ENCODE results near the gene ATAD3A. TPM values are rescaled to one million over a fixed set of nuclear protein-coding genes. Genes with fewer than 3 reads are reported as not detected.
"Not testable (repeated sequence)": the region's sequence is repeated elsewhere in the genome, so short reads cannot be mapped to it uniquely, and the experiment has no call there.

ATAD3A gene
- total RNA-seq, 1 donor from 2014 or later: 19.4 TPM

DNA sequence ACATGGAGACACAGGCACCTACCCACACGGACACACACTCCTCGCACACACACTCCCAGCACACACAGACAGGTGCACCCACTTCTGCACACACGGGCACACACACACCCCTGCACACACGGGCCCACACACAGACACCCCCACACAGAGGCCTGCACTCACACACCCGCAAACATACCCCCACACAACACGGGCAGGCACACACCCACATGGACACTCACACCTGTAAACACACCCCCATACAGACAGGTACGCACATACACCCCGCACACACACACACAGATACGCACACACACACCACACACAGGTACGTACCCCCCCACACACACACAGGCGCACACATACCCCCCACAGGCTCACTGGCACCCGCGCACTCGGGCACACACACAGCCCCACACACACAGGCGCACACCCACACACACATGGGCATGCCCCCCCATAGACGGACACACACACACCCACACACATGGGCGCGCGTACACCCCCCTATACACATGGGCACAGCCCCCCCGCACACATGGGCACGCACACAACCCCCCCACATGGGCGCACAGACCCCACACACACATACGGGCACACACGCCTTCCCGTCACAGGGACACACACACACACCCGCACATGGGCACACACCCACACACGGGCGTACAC, 6.1 kb downstream of the ATAD3A start:
- ATAC-seq (no peak), DNase-seq (ENCODE audit: low spot score) (no peak)
- intact Hi-C loops (cut with DNase I): no loop called here

DNA sequence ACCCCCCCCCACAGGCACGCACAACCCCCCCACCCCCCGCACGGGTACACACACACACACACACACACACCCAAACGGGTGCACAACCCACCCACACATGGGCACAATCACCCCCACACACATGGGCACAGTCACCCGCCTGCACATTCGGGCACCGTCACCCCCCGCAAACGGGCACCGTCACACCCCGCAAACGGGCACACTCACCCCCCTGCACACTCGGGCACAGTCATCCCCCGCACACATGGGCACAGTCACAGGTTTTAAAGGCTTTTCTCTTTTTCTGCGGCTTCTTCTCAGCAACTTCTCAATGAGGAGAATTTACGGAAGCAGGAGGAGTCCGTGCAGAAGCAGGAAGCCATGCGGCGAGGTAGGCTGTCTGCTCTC, 6.7 kb downstream of the ATAD3A start:
- ATAC-seq; intact Hi-C loops (cut with DNase I); DNase-seq (ENCODE audit: low spot score): not testable (repeated sequence)

DNA sequence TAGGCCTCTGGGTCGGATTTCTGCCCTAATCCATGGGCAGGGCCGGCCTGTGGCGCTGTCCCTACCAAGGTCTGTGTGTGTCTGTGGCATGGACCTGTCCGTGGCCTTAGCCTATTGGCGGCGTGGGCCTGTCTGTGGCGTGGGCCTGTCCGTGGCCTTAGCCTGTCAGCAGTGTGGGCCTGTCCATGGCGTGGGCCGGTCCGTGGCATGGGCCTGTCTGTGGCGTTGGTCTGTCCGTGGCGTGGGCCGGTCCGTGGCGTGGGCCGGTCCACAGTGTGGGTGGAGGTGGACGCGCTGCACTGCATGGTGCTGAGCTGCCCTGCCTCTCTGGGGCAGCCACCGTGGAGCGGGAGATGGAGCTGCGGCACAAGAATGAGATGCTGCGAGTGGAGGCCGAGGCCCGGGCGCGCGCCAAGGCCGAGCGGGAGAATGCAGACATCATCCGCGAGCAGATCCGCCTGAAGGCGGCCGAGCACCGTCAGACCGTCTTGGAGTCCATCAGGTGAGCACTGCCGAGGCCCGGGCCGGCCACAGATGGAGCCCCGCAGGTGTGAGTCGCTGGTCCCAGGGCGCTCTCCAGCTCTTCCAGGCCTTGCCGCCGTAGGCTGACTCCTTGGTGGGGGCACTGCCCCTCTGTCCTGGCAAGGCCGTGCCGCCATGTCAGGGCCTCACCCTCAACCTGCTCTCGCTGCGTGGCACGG, 8.0 kb downstream of the ATAD3A start:
- ATAC-seq; intact Hi-C loops (cut with DNase I); DNase-seq (ENCODE audit: low spot score): not testable (repeated sequence)

DNA sequence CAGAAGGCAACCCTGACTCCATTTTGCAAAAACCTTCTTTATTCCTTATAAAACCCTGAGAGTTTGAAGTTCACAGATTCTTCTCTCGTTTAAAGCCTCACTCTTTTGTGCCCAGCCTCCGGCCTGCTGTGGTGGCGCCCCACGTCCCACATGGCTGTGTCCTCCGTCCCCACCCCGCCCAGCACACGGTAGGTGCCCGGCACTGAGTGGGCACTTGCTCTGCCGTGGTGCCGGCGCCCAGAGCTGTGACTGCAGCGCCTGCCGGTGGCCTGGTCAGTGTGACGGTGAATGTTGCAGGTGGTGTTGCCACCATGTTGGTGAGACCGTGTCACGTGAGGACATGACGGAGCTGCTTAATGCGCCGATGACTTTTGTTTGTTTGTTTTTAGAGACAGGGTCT, 9.4 kb downstream of the ATAD3A start:
- intact Hi-C loops (cut with DNase I): no loop called here
- DNase-seq (ENCODE audit: low spot score) (no peak), ATAC-seq (no peak)

DNA sequence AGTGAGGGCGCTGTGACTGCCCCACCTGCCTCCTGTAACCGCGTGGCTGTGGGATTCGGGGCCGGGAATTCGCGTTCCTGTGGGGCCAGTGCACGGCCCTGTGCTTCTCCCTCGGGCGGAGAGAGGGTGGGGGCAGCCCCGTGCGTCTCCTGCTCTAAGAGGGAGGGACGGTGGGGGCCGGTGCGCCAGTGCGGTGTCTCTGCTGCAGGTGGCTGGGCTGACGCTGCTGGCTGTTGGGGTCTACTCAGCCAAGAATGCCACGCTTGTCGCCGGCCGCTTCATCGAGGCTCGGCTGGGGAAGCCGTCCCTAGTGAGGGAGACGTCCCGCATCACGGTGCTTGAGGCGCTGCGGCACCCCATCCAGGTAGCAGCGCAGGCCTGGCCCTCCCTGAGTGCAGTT, 10.6 kb downstream of the ATAD3A start:
- ATAC-seq; DNase-seq (ENCODE audit: low spot score); intact Hi-C loops (cut with DNase I): not testable (repeated sequence)

DNA sequence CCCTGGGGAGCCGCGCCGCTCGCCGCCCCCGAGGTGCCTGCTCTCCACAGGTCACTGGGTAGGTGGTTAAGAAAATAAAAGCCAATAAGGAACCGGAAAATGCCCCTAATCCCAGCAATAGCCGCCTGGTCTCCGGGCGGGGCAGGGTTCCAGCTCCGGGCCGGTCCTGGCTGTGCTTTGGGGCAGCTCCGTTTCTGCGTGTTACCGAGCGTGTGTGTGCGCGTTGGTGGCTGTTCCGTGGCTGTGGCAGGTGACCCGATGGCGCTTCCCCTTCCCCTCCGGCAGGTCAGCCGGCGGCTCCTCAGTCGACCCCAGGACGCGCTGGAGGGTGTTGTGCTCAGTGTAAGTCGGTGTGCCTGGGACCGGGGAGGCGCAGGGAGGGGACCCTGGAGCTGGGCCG, 11.3 kb downstream of the ATAD3A start:
- ATAC-seq; intact Hi-C loops (cut with DNase I); DNase-seq (ENCODE audit: low spot score): not testable (repeated sequence)

DNA sequence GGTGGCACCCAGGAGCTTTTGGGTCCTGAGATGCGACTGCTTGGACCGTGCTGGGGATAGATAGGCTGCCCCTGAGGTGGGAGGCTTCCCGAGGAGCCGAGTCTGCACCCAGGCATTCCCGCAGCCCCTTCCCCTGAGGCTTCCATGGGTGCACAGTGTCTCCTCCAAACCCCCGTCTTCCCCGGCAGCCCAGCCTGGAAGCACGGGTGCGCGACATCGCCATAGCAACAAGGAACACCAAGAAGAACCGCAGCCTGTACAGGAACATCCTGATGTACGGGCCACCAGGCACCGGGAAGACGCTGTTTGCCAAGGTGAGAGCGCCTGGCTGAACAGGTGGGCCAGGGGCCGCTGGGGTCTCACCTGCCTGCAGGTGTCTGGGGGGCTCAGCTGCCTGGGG, 11.7 kb downstream of the ATAD3A start:
- intact Hi-C loops (cut with DNase I); DNase-seq (ENCODE audit: low spot score); ATAC-seq: not testable (repeated sequence)

DNA sequence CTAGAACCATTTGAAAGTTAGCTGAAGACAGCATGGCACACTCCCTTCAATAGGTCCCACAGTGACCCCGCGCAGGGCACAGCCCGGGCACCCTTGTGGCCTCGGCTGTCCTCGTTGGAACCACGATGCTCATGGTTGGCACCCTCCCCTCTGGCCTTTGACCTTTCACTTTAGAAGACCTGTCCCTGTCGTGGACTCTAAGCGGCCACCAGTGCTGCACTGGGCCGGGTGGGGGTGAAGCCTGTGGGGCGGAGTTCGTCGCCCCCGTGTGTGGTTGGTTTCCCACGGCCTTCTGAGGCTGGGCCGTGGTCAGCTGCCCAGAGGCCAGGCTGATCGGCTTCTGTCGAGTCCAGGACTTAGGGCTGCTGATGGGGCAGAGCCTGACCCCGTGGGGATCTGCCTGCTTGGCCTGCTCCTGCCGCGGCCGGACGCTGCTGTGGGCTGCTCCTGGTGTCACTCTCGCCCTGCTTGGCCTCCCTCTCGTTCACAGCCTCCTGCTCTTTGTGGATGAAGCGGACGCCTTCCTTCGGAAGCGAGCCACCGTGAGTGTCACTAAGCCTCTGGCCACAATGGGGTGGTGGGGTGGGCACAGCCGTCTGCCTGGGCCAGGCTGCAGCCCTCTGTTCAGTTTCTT, 12.9 kb downstream of the ATAD3A start:
- ATAC-seq; intact Hi-C loops (cut with DNase I); DNase-seq (ENCODE audit: low spot score): not testable (repeated sequence)

DNA sequence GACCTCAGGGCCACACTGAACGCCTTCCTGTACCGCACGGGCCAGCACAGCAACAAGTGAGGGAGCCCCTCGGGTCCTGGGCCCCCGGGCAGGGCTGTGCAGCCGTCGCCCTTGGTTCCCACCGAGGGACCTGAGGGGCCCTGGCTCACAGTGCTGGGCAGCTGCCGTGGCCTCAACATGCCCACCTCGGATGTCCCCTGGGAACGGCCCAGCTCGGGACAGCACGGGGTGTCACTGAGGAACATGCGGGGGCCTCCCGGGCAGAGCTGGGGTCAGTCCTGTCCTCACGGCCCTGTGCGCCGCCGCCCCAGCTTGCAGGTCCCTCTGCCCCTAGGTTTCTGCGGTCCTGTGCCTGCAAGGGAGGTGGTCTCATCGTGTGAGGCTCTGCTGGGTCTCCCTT, 14.5 kb downstream of the ATAD3A start:
- intact Hi-C loops (cut with DNase I); DNase-seq (ENCODE audit: low spot score); ATAC-seq: not testable (repeated sequence)

DNA sequence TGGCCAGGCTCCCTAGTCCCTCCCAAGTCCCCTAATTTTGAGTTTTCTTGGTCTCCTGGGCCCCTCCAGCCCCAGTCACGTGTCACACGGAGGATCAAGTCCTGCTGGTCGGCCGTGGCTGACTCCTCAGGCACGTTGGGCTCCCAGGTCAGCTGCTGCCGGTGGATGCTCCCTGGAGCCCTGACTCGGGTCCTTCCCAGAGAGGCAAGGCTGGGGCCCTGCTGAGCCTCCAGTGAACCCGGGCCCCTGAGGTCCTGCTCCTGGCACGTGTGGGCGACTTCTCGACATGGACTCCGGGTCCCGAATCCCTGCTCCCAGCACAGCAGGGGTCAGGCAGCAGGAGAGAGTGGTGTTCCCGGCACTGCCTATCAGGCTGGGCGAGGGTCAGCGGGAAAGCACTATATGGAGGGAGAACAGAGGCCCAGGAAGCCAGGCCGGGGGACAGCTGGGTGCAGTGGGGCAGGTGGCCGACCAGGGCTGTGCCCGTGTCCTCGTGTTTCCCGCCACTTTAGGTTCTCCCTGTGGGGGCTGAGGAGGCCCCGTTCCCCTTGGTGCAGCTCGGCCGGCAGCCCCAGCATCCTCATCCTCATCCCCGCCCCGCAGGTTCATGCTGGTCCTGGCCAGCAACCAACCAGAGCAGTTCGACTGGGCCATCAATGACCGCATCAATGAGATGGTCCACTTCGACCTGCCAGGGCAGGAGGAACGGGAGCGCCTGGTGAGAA, 15.3 kb downstream of the ATAD3A start:
- intact Hi-C loops (cut with DNase I): no loop called here
- ATAC-seq: no peak
- no peak for DNase-seq (ENCODE audit: low spot score)

DNA sequence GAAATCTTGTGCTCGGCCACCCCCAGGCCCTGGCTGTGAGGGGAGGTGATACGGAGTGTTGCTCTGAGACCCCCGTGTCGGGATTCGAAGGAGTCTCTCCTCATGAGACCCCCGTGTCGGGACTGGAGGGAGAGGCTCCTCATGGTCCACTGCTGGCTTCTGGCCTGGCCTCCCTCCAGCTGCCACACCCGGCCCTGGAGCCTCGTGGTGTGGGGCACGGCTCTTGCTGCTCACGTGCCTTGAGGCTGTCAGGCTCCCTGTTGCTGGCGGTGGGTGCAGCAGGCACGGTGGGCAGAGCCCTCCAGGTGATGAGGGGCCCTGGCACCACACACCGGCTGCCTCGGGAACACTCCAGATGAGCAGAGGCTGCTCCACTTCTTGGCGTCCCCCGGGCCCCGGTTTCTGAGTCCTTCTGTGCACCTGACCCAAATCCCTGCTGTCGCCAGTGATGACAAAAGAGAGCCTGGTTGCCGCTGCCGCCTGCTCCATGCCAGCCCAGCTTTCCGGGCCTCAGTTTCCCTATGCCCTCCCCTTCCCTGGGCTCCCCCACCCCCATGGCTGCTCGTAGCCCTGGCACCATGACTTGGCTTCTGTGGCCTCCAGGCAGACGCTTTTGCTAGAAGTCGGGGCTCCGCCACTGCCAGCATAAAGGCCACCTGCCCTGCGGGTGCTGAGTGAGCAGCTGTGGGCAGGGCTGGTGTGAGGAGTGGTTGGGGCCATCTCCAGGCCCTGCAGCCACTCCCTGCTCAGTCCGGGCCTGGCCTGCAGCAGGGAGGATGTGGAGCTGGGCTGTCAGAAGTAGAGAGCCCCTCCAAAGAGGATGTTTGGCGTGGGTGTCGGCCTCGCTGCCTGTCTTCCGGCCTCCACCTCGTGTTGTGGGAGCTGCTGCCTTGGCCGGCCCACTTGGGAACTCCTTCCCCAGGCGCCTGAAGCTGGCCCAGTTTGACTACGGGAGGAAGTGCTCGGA, 16.6 kb downstream of the ATAD3A start:
- intact Hi-C loops (cut with DNase I): no loop called here
- no peak for ATAC-seq
- no peak for DNase-seq (ENCODE audit: low spot score)

DNA sequence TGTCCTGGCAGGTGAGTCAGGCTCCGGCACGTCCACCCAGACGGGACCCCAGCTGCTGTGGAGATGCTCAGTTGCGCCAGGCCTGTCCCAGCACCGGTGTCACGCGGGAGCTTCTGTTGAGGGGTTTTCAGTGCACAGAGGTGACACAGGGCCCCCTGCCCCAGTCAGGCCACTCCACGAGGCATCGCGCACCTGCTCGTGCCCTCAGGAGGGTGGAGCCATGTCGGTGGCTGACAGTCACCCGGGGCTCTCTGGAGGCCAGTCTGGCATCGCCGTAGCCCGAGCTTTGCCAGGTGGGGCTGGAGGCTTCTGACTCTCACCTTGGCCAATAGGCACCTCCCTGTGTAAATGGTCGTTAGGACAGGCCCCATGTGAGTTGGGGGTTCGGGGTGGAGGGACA, 17.4 kb downstream of the ATAD3A start:
- ATAC-seq: no peak
- DNase-seq (ENCODE audit: low spot score): no peak
- intact Hi-C loops (cut with DNase I): no loop called here

DNA sequence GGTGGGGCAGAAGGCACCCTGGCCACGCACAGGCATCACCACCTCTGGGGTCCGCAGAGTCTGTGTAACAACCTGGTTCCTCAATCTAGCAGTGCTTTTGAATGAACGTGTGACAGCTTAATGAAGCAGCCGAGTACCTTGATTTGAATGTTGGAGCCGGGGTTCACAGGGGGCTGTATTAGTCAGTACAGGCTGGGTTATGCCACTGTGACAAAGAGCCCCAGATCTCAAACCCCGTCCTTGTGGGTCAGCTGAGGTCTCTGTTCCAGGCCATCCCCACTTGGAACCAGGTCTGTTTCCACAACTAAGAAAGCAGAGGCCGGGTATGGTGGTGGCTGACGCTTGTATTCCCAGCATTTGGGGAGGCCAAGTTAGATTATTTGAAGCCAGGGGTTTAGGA, 18.0 kb downstream of the ATAD3A start:
- DNase-seq (ENCODE audit: low spot score) (no peak), ATAC-seq (no peak)
- intact Hi-C loops (cut with DNase I): no loop called here

DNA sequence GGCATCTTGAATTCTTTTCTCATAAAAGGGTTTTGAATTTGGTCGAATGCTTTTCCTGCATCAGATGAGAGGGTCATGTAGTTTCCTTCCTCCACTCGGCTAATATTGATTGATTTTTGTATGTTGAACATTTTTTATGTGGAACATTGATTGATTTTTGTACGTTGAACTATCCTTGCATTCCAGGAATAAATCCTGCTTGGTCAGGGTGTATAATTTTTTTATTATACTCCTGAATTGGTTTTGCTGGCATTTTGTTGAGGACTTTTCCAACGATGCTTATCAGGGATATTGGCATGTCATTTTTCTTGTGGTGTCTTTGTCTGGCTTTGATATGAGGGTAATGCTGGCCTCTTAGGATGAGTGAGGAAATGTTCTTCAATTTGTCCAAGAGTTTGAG, 20.0 kb downstream of the ATAD3A start:
- intact Hi-C loops (cut with DNase I): no loop called here
- no peak for ATAC-seq
- DNase-seq (ENCODE audit: low spot score): no peak

DNA sequence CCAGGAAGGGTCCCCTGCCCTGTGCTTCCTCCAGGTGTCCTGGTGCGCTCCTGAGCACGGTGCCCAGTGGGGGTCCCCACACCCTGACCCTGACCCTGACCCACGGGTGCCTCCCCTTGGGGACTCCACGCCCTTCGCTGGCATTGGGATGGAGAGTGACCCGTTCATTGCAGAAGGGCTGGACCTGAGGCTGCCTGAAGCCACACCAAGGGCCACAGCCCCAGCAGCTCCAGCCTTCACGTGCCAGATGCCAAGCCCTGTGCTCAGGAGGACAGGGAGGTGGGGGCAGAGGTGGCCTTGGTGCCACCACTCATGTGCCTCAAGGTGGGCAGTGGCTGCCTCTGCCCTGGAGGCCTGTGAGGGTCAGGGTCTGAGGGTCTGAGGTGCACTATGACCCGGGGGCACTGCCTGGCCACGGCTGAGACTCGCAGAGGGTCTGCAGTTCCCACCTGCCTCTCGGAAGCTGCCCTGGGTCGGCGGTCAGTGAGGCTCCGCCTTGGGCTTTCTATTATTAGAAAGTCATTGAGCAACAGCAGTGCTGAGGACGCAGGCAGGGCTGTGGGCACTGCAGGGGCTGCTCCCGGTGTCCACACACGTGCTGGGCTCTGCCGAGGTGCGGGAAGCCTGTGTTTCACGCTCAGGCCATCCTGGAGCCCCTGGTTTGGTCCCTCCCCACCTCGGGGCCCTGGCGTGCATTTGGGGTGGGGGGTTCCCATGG, 21.4 kb downstream of the ATAD3A start:
- DNase-seq (ENCODE audit: low spot score); intact Hi-C loops (cut with DNase I): not testable (repeated sequence)
- ATAC-seq: peak; percentile 7

DNA sequence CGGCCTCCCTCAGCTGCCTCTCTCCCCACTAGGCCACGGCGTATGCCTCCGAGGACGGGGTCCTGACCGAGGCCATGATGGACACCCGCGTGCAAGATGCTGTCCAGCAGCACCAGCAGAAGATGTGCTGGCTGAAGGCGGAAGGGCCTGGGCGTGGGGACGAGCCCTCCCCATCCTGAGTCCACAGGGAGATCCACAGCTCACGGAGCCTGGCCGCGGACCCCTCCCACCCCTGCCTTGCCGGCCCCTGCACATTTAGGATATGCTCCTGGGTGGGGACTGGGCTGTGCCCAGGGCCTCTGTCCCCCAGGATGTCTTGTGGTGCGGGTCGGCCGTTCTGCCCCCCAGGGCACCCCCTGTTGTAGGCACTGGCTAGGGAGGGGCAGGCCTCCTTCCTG, 21.9 kb downstream of the ATAD3A start:
- not testable (repeated sequence) for DNase-seq (ENCODE audit: low spot score); ATAC-seq

DNA sequence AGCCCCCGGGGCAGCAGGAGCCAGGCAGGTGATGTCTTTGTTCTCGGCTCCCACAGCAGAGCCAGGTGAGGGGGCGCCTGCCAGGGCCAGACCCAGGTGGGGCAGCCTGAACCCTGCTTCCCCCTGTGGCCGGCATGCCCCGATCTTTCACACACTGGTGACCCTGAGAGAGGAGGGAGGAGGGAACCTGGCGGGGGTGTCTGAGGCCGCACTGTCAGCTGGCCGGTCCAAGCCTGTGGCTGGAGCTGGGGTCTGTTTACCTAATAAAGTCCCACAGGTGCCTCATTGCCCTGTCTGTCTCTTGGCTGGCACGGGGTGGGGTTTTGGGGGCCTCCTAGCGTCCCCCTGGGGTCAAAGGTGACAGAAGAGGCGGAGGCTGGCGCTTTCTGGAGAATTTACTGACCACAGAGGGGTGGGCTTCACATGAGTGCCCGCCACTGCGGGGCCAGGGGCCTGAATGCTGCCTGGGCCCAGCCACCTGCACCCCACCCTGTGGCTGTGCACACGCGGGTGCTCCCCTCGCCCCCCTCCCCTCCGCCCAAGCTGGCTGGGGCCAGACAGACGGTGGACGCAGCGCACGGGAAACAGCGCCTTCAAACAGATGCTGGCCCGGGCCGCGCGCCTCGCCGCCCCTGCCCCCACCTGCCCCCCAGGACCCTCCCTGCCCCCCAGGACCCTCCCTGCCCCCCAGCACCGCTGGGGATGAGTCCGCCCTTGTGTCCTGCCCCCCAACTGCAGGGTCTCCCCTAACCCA, 22.6 kb downstream of the ATAD3A start:
- intact Hi-C loops (cut with DNase I): no loop called here
- DNase-seq (ENCODE audit: low spot score): no peak
- no peak for ATAC-seq

More for the DNA sequence above, 21.9 kb downstream of the ATAD3A start:
- intact Hi-C loops (cut with DNase I): not testable (repeated sequence)
